Measurements from ENCODE around the gene IPO9.

DNA sequence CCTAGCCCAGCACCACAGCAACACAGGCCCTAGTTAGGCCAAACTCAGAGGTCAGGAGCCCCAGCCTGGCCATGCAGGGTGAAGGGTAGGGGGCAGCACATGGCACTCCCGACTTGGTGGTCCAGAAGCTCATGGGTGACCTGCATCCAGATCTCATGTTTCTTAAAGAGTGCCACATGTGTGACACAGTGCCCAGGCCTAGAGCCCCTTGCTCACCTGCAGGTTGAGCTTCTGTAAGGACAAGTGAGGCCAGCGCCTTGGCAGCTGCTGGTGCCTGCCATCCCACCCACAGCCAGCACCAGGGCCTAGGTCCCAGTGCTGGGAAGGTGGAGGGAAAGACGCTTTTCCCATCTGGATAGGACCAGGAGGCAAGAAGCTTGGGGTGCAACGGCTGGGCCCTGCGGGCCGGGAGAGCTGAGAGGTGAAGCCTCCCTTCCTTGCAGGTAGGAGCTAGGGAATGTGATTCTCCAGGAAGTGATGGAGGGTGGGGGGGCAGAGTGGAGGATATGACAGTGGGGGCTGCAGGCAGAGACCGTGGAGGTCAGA lies 66.2 kb downstream of the IPO9 start:
- TF ChIP-seq, protein P1, sequence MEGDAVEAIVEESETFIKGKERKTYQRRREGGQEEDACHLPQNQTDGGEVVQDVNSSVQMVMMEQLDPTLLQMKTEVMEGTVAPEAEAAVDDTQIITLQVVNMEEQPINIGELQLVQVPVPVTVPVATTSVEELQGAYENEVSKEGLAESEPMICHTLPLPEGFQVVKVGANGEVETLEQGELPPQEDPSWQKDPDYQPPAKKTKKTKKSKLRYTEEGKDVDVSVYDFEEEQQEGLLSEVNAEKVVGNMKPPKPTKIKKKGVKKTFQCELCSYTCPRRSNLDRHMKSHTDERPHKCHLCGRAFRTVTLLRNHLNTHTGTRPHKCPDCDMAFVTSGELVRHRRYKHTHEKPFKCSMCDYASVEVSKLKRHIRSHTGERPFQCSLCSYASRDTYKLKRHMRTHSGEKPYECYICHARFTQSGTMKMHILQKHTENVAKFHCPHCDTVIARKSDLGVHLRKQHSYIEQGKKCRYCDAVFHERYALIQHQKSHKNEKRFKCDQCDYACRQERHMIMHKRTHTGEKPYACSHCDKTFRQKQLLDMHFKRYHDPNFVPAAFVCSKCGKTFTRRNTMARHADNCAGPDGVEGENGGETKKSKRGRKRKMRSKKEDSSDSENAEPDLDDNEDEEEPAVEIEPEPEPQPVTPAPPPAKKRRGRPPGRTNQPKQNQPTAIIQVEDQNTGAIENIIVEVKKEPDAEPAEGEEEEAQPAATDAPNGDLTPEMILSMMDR (IDR thresholded peaks at IDR 0.05; ENCODE audit: low read depth, low read length), result no peak
- TF ChIP-seq POLR2A (IDR thresholded peaks at IDR 0.05; ENCODE audit: extremely low read depth, insufficient read length), result no peak
